Left renal pelvis (tissue), 4 donors: ENCODE measurements around the gene FAM13A. TPM values are rescaled to one million over a fixed set of nuclear protein-coding genes. Genes with fewer than 3 reads are reported as not detected.
"Not testable (repeated sequence)": the region's sequence is repeated elsewhere in the genome, so short reads cannot be mapped to it uniquely, and the experiment has no call there.

Source experiments
- DNase-seq, 4 donors: peaks; one replicate each; pipeline ENCODE4 v3.0.0-alpha.2; 2013; ENCODE audit warnings: low read depth in 4 of 4, low spot score in 3 of 4
- polyA plus RNA-seq, 4 donors: library from polyadenylated mRNA; unstranded; fragments of 120-200 nt; gene quantifications; one replicate each; pipeline ENCODE4 v1.2.1, GENCODE V29; 2013; ENCODE audit not compliant: insufficient read length in 4 of 4

Gene FAM13A
- polyA plus RNA-seq, 4 donors: 31.1 to 38.6 (median 33.1) TPM

GRCh38 chr4:88964450-88964849 lies 92.5 kb downstream of the FAM13A start:
- no peak for DNase-seq

- DNase-seq: no peak
Observed at GRCh38 chr4:88963817-88964216, 93.2 kb downstream of the FAM13A start.

DNA sequence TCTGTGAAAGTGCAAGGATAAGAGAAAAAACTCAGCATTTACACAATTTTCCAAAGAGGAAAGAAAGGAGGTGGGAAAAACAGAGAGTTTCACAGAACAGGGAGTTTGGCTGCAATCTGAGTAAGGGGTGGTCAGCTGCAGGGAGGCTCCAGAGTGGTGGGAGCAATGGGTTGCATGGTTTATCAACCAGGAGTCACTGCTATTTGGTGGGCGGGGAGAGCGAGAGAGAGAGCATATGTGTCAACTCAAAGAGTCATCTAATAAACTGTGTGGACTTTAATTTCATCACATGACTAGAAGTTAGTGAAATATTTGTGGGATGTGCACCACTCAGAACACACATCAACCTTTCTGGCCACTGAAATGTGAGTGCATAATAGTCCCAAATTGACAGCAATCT lies 94.6 kb downstream of the FAM13A start:
- no peak for DNase-seq

- DNase-seq: no peak
Observed at GRCh38 chr4:88960576-88960975, 96.4 kb downstream of the FAM13A start.

GRCh38 chr4:88958080-88958479 lies 98.9 kb downstream of the FAM13A start:
- DNase-seq: no peak

DNA sequence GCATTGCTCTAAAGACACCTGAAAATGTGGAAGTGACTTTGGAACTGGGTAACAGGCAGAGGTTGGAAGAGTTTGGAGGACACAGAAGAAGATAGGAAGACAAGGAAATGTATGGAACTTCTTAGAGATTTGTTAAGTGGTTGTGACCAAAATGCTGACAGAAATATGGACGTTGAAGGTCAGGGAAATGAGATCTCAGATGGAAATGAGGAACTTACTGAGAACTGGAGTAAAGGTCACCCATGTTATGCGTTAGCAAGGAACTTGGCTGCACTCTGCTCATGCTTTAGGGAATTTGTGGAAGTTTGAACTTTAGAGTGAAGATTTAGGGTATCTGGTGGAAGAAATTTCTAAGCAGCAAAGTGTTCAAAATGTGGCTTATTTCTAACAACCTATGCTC lies 99.4 kb downstream of the FAM13A start:
- no peak for DNase-seq

- DNase-seq: no peak
Observed at GRCh38 chr4:88955580-88956380, 101.2 kb downstream of the FAM13A start.

DNA sequence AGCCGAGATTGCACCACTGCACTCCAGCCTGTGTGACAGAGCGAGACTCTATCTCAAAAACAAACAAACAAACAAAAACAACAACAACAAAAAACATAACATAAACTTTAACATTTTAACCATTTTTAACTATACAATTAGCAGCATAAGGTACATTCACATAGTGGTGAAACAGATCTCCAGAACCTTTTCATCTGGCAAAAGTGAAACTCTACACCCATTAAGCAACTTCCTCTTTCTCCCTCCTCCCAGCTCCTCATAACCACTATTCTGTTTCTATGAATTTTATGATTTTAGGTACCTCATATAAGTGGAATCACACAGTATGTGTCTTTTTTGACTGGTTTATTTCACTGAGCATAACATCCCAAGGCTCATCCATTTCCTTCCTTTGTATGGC lies 103.6 kb downstream of the FAM13A start:
- DNase-seq: no peak

DNA sequence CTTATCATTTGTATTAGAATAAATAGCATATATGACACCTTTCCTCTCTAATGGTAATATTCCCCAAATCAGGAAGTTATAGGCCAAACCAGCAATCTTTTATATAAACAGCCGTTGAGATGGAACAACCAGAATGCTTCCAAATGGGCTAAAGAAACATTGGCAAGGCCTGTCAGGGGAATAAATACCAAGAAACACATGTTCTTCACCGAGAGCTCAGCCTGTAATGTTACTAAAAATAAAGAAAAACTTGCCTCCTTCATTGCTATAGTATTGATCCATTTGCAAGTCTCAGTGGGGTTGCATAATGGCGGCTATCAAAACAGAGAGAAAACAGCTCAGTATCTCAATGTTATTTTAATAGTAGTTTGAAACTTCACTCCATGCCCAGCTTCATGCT lies 104.9 kb downstream of the FAM13A start:
- DNase-seq: no peak

- no peak for DNase-seq
Observed at GRCh38 chr4:88949605-88950004, 107.4 kb downstream of the FAM13A start.

DNA sequence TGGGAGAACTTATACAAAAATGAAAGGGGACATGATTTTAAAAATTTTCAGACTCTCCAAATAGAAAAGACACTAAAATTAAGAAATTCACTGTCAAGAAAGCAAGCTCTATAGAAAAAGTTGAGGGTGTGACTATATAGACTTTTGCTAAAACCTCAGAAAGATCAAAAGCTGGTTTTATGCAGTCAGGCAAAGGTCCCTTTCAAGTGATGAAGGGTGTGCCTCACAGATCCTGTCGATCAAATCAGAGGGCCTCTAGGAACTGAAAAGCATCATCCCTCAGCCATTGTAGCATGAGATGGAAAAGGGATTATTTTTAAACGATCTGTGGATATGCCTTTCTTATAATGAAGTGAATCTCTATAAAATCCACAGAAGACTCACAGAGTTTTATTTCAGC lies 116.5 kb downstream of the FAM13A start:
- DNase-seq: no peak

DNA sequence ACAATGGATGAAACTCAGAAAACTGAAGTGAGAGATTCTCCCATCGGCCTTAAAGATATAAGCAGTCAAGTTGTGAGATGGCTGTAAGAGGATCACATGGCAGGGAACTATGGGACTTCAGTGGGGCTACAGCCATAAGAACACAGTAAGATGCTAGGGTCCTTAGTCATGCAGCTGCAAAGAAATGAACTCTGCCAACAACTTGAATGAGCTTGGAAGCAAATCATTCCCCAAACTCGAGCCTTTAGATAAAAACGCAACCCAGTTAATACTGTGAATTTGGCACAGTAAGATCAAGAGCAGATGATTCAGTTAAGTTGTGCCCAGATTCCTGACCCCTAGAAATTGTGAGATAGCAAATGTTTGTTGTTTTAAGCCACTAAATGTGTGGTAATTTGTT lies 117.3 kb downstream of the FAM13A start:
- no peak for DNase-seq

DNA sequence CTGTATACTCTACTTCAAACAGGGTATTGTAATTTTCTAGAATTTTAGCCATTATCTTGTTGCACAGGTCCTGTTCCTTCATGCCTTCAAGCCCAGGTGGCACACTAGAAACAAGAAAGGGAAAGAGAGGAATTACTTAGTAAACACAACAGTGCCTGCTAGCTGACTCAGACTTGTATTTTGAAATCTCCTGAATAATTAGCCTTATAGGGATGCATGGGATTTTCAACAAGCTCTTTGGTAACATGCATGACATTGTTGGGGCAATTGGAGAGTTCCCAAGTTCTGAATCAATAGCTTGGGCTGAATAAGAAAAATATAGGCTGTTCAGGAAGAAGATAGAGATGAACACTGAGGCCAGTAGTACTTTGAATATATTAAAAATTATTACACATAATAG lies 118.8 kb downstream of the FAM13A start:
- DNase-seq: no peak

- no peak for DNase-seq
Observed at GRCh38 chr4:88937081-88937480, 119.9 kb downstream of the FAM13A start.

DNA sequence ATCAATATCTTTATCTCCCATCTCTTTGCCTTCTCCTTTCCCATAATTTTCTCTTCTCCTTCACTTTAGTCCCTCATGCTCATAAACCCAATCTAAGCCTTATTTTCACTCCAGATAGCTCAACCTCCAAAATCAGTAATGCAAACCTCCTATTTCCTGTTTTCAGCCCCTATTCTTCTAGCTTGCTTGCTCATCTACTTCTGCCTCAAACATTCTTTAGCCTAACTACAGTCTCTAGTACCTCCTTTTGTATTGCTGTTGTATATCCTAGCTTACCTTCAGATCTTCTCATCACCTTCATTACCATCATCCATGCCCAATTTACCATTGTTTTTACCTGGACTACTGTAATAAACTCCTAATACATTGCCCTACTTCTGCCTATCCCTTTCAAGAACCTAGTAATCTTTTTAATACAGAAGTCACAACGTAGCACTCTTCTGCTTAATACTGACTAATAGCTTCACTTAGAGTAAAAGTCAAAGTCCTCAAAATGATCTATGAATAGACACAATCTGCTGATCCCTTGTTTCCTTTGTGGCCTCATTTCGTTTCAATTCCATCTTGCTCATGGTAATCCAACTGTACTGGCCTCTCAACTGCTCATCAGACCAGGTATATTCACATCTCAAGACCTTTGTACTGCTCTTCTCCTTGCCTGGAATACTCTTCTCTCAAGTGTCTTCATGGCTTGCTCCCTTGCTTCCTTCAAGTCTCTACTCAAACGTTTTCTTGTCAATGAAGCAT lies 123.4 kb downstream of the FAM13A start:
- no peak for DNase-seq

GRCh38 chr4:88928852-88929251 lies 128.1 kb downstream of the FAM13A start:
- no peak for DNase-seq

- DNase-seq: no peak
Observed at GRCh38 chr4:88927420-88927819, 129.6 kb downstream of the FAM13A start.

GRCh38 chr4:88919056-88919455 lies 137.9 kb downstream of the FAM13A start:
- DNase-seq: no peak

DNA sequence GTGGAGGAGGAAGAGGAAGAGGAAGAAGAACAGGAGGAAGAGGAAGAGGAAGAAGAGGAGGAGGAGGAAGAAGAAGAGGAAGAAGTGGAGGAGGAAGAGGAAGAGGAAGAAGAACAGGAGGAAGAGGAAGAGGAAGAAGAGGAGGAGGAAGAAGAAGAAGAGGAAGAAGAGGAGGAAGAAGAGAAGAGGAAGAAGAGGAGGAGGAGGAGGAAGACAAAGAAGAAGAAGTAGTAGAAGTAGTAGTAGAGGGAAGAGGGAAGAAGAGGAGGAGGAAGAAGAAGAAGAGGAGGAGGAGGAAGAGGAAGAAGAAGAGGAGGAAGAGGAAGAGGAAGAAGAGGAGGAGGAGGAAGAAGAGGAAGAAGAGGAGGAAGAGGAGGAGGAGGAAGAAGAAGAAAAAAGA lies 143.8 kb downstream of the FAM13A start:
- not testable (repeated sequence) for DNase-seq

DNA sequence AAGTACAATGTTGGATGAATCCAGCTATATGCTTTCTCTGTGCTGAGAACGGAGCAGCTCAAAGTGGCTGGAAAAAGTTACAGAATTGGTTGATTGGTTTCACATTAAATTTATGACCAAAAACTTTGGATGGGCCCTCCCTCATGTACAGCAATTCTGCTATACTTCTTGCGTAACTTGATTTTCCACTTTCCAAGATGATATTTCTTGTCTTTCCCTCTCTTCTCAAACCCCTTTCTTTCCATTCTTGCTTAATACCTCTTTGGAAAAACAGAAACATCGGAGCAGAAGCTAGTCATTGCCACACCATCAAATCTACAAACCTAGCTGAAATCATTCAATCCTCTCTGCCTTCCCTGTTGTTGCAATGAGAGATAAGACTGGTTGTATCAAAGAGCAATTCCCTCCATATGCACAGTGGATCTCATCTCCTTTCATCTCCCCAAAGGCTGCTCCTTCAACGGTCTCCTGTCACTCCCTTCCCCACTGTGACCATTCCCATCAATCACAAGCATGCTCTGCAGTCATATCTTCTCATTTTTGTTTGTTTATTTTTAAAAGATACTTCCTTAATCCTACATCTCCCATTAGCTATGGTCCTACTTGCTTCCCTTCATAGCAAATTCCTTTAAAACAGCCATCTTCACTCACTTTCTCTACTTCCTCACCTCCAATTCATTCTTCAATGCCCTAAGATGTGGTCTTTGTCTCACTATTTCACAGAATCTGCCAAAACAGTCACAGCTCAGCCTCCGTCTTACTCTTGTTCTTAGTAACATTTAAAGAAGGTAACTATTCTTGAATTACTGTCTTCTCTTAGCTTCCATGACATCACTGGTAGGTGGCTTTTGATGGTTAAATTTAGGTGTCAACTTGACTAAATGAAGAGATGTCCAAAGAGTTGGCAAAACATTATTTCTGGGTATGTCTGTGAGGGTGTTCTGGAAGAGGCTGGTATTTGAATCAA lies 145.5 kb downstream of the FAM13A start:
- DNase-seq: no peak

- no peak for DNase-seq
Observed at GRCh38 chr4:88910101-88910500, 146.9 kb downstream of the FAM13A start.
